ENCODE data around the gene HAGHL. TPM values are rescaled to one million over a fixed set of nuclear protein-coding genes. Genes with fewer than 3 reads are reported as not detected.

The HAGHL gene
- total and polyA plus RNA-seq, 2 of the 8 experiments (the other 6 are each of a cell fraction or from before 2014, with no cell fraction given), result 26.6 to 26.9 TPM

DNA sequence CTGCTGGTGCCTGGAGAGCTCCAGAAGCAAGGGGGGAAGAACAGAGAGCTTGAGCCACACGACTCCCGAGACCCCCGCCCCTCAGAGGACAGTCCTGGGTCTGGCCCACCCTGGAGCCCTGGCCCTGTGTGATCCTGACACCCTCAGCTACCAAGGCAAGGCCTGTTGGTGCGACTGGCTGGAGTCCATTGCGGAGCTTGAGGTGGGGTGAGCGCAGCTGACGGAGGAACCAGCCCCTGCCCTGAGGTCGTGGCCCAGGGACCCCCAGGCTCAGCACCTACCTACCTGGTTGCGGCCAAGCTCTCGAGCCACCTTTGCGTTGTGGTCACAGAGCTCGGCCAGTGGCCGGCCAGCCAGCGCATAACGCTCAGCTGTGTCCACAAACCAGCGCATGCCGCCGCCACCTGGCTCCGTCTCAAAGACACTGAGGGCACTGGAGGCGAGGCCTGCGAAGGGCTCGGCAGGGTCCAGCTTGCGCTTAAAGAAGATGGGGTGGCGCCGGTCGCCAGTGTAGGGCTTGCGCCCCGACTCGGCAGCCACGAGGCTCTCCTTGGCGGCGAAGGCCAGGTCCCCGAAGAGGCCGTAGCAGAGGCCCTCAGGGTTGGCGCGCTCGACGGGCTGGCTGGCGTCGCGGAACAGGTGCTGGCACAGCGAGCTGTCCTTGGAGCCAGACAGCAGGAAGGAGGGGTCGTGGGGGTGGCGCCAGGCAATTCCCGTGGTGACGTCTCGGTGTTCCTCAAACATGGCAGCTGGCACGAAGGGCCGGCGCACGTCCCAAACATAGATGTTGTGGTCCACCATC lies 40.2 kb upstream of the HAGHL start:
- Histone ChIP-seq H4K20me1 (replicated peaks in 1 of 2; ENCODE audit: control insufficient read depth in 1 of 2, insufficient read depth in 2 of 2, low read length in 2 of 2) (peaks cover 4 to 26% of the 10 kb centered on the region in 2 experiments), H3K36me3 (ENCODE audit: control insufficient read depth in 2 of 4, insufficient read depth in 4 of 4, low read length in 3 of 4) (peaks cover 4 to 27% (median 13%) of the 10 kb centered on the region in 4 experiments; a peak in 7 of 8 replicates), H2BK15ac (ENCODE audit: low read length) (no peak overlapping the region), H2BK120ac (replicated peaks; ENCODE audit: low read depth, low read length) (no peak overlapping the region), H3K79me2 (ENCODE audit: control insufficient read depth in 1 of 2, insufficient read depth in 2 of 2, low read length in 2 of 2) (peaks cover 0 to 4% of the 10 kb centered on the region in 2 experiments; a peak in 1 of 4 replicates), H3K18ac (ENCODE audit: extremely low read depth, low read length) (no peak overlapping the region), H3K4me1 (replicated peaks in 1 of 4; ENCODE audit: control insufficient read depth in 3 of 4, insufficient read depth in 4 of 4, low read length in 3 of 4) (peaks cover 0 to 15% (median 10%) of the 10 kb centered on the region in 4 experiments; a peak in 5 of 7 replicates), H2BK12ac (ENCODE audit: low read depth, low read length) (no peak overlapping the region), H4K91ac (replicated peaks; ENCODE audit: insufficient read length, low read length) (no peak overlapping the region), H2BK20ac (ENCODE audit: low read length) (no peak overlapping the region), H3K9ac (replicated peaks in 1 of 4; ENCODE audit: extremely low read depth in 1 of 4, low read depth in 3 of 4, low read length in 3 of 4) (no peak overlapping the region), H3K79me1 (ENCODE audit: low read depth, low read length) (peaks cover 4% of the 10 kb centered on the region), H4K5ac (ENCODE audit: insufficient read length, low read depth, low read length) (no peak overlapping the region), H3K4ac (replicated peaks; ENCODE audit: insufficient read length, low read depth, low read length) (no peak overlapping the region), H2AFZ (ENCODE audit: low read length) (no peak overlapping the region), H2BK5ac (ENCODE audit: low read depth, low read length) (no peak overlapping the region), H3K27me3 (replicated peaks in 1 of 4; ENCODE audit: control insufficient read depth in 3 of 4, extremely low read depth in 1 of 4, insufficient read depth in 3 of 4, low read length in 3 of 4) (peaks cover 0 to 5% (median 2%) of the 10 kb centered on the region in 4 experiments; a peak in 1 of 7 replicates), H2AK5ac (ENCODE audit: low read depth, low read length) (no peak overlapping the region), H3K27ac (ENCODE audit: low read depth, low read length) (no peak overlapping the region), H3K23ac (ENCODE audit: insufficient read length) (no peak overlapping the region), H3K4me3 (ENCODE audit: extremely low read depth in 1 of 4, insufficient read depth in 2 of 4, low read depth in 3 of 4, low read length in 4 of 4) (no peak overlapping the region), H3K14ac (ENCODE audit: insufficient read length) (no peak overlapping the region), H3K4me2 (ENCODE audit: insufficient read depth in 1 of 2, low read depth in 2 of 2, low read length in 2 of 2) (no peak overlapping the region), H3K56ac (replicated peaks; ENCODE audit: insufficient read length, low read depth, low read length) (no peak overlapping the region), H4K8ac (ENCODE audit: extremely low read depth, insufficient read depth, low read length) (no peak overlapping the region; the same call in 1 of the 2 replicates), H3K23me2 (ENCODE audit: low read depth, low read length) (peaks cover 12% of the 10 kb centered on the region), H3K9me3 (ENCODE audit: insufficient read depth in 2 of 2, low read depth in 1 of 2, low read length in 1 of 2) (no peaks in the 10 kb centered on the region)
- FAIRE-seq, result no peak
- ChIA-PET CTCF (ENCODE audit: partially characterized antibody) (interaction anchor here (0.6 to 6.0 kb wide), 20 partner anchors 9 to 316 kb away, joined by 3 to 75 read pairs (median 3); partner anchors contain the start of genes FBXL16, RHBDL1, RHOT2 and WDR90), POLR2A (ENCODE audit: partially characterized antibody) (interaction anchor here (0.8 to 2.5 kb wide), 12 partner anchors 9 to 98 kb away, joined by 3 to 6 read pairs (median 4); partner anchors contain the start of genes RHBDL1 and RHOT2)
- 96% methylated on average over 43 of the region's 51 CpGs; no CpG with 5 or more reads in 1 of the 2 experiments for WGBS, 2 experiments (ENCODE audit: extremely low coverage in 1 of 2, insufficient coverage in 1 of 2, insufficient read length in 1 of 2, insufficient replicate concordance in 2 of 2, low coverage in 1 of 2, low lambda C conversion rate in 2 of 2, missing lambda C conversion rate in 1 of 2)
- TF ChIP-seq SIRT6 (IDR thresholded peaks at IDR 0.05; ENCODE audit: low read length) (no peak), SIN3A (conservative IDR thresholded peaks at IDR 0.05 in 1 of 2, IDR thresholded peaks at IDR 0.05 in 1 of 2; ENCODE audit: low read depth in 1 of 2, low read length in 2 of 2) (no peak), JUN (IDR thresholded peaks at IDR 0.05; ENCODE audit: low read depth, low read length) (no peak), SRF (IDR thresholded peaks at IDR 0.05; ENCODE audit: low read depth, low read length) (no peak), ZNF274 (IDR thresholded peaks at IDR 0.05; ENCODE audit: borderline replicate concordance, extremely low read depth, low read length) (no peak), BACH1 (IDR thresholded peaks at IDR 0.05; ENCODE audit: low read length) (no peak)
- no peak for DNase-seq (ENCODE audit: low read depth in 1 of 2, low spot score in 2 of 2)

All from H1 (cell line).